Left renal pelvis (tissue), 4 donors: ENCODE data around the gene CSPG4. TPM values are rescaled to one million over a fixed set of nuclear protein-coding genes. Genes with fewer than 3 reads are reported as not detected.
A peak's percentile ranks its signal among the peaks of the same experiment; 100 is the strongest.
"Not testable (repeated sequence)": the region's sequence is repeated elsewhere in the genome, so short reads cannot be mapped to it uniquely, and the experiment has no call there.

Source experiments
- DNase-seq, 4 donors: peaks; one replicate each; pipeline ENCODE4 v3.0.0-alpha.2; 2013; ENCODE audit warnings: low read depth in 4 of 4, low spot score in 3 of 4
- polyA plus RNA-seq, 4 donors: library from polyadenylated mRNA; unstranded; fragments of 120-200 nt; gene quantifications; one replicate each; pipeline ENCODE4 v1.2.1, GENCODE V29; 2013; ENCODE audit not compliant: insufficient read length in 4 of 4

The CSPG4 gene
- polyA plus RNA-seq, 4 donors = 7.6 to 8.6 (median 8.5) TPM

GRCh38 chr15:75738647-75739325 is 26.1 kb upstream of the CSPG4 start:
- peak; percentile 79 to 87 (median 82) for DNase-seq

GRCh38 chr15:75738014-75738646 is 25.5 kb upstream of the CSPG4 start:
- DNase-seq = no peak

- DNase-seq = not testable (repeated sequence)
Observed at GRCh38 chr15:75737116-75738013, 24.7 kb upstream of the CSPG4 start.

GRCh38 chr15:75736256-75736655 is 23.6 kb upstream of the CSPG4 start:
- DNase-seq = no peak

- DNase-seq = not testable (repeated sequence)
Observed at GRCh38 chr15:75734861-75735760, 22.5 kb upstream of the CSPG4 start.

DNA sequence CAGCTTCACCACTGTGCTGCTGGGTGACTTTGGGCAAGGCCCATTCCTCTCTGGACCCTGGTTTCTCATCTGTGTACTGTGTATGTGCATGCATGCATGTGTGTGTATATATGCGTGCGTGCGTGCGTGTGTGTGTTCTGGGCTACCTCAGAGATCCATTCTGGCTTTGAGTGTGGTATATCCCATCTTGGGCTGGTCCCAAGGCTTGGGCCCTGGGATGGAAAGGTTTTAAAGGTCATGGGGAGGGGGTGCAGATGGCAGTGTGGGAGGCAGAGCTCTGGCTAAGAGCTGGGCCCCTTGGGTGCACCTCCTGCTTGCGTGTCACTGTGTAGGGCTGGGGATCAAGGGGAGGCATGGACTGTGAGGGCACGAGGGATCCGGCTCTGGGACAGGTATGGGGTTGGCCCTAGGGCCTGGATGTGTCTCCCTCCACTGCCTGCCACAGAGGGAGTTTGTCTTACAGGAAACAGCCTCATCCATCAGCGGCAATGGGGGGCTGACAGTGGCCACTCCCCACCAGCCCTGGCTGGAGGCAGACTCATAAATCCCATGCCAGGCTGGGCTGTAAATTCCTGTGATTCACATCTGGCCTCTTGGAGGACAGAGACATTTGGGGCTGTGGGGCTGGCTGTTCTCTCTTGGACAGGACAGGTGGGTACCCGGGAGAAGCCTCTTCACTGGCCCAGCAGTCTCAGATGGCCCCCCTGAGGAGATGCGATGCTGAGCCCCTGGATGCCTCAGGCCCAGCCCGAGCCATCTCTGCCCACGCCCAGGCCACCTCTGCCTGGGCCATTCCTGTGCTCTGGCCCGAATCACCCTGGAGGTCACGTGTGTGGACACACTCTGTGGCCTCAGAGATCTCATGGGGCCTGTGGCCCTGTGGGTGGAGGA is 21.4 kb upstream of the CSPG4 start:
- no peak for DNase-seq

DNA sequence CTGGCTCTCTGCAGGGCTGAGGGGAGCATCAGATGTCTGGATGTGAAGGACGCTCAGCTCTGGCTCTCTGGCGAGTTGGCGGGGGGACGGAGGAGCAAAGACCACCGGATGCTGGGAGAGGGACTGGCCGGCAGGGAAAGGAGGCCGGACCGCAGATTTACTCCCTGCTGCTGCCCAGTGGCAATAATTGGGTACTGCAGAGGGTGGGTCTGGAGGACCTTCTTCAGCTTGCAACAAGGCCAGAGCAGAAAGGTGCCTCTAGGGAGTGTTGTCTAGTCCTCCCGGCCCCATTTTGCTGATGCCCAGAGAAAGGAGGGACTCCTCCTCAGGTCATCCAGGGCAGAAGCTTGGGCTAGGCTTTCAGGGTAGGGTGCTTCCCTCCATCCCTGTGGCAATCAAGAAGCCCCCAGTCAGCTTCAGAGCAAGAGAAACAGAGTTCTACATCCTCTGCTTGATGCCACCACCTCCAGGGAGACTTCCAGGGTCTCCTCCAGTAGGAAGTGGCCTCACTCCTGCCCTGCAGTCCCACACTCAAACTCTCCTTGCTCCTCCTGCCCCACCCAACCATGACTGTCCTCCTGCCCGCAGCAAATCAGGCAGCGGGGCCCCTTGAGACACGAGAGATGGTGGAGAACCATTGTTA is 20.3 kb upstream of the CSPG4 start:
- no peak for DNase-seq

DNA sequence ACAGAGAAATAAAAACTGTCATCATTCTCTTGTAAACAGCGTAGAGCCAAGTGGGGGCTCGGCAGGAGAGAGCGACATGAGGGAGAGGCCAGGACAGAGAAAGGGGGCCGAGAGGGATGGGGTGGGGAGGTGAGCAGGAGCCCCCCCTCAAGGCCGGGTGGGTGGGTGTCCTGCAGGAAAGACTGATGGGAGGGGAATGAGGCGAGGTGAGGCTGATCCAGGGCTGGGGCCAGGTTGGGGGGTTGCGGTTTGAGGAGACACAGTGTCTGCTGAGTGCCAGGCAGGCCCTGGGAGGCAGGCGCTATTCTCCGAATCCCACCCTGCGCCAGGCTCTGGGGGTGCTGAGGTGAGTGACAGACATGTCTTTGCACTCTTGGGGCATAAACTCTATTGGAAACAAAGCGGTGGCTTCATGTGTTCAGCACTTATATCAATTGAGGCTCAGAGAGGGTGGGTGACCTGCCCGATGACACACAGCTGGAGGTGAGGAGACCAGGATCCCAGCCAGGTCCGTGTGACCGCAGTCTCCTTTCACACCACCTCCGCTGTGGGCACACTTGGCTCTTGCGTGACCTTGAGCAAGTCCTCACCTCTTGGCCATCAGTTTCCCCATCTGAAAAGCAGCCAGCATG is 19.6 kb upstream of the CSPG4 start:
- DNase-seq = no peak

- DNase-seq = no peak
Observed at GRCh38 chr15:75731248-75732151, 18.9 kb upstream of the CSPG4 start.

GRCh38 chr15:75730376-75731247 is 18.0 kb upstream of the CSPG4 start:
- not testable (repeated sequence) for DNase-seq

DNA sequence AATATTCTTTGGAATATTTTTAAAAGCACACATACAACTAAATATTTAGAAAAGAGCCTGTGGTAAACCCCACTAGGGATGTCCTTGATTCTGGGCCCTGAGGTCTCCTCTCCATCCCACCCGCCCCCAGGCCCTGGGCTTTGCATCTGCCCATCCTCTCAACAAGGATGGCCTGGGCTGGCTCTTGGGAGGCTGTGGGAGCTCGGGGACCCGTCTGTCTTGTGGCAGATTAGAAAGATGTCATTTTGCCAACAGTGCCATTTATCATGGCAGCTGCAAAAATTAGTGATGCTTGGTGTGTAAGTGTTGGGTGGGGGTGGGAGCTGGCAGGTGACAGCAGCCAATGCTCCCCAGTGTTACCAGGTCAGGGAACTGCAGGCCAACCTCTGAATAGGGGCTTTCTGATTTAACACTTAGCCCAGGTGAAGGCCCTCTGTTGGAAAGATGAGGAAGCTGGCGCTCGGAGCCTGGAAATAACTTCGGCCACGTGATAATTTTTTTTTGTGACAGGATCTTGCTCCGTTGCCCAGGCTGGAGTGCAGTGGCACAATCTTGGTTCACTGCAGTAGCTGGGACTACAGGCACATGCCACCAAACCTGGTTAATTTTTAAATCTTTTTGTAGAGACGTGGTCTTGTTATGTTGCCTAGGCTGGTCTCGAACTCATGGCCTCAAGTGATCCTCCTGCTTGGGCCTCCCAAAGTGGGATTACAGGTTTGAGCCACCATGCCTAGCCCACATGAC is 16.9 kb upstream of the CSPG4 start:
- no peak for DNase-seq

GRCh38 chr15:75727851-75728715 is 15.4 kb upstream of the CSPG4 start:
- DNase-seq = no peak

GRCh38 chr15:75727031-75727531 is 14.4 kb upstream of the CSPG4 start:
- no peak for DNase-seq

DNA sequence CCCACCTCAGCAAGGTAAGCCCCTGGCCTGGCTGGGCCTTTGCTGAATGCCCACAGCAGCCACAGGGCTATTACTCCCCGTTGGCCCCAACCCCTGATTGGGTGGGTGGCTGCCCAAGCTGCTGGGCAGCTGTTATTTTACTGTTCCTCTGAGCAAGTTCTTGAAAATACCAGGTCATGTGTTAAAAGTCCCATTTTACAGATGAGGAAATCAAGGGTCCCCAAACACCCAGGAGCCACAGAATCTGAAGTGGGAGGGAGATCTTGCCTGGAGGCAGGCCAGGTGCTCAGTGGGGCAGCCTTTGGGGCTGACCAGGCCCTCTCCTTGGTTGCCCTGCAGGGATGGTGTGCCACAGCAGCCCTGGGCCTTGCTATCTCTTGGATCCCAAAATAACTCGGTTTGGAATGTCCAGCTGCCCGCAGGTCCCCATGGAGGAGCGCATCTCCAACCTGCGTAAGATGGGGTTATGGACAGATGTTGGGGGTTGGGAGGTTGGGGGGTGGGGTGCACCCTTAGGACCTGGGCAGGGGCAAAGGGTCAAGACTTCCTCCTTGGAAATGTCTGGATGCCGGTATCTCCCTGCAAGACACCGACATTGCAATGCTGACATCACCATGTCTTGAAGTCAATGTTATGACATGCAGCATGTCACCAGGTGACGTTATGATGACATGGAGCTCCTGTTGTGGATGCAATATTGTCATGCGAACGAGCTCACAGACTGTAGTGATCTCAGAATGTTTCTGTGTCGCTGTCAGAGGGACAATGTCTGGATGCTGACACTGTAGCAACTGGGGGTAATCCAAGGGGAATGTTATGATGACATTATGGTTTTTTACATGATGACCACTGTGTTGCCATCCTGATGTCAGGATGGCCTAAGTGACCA is 13.3 kb upstream of the CSPG4 start:
- DNase-seq = no peak
